PC-9 (cell line): ENCODE data around the gene CAPZA1. TPM values are rescaled to one million over a fixed set of nuclear protein-coding genes. Genes with fewer than 3 reads are reported as not detected.
"Not testable (repeated sequence)": the region's sequence is repeated elsewhere in the genome, so short reads cannot be mapped to it uniquely, and the experiment has no call there.

ENCODE experiments used
- BruUV-seq: library from RNA; stranded (reverse); fragments of 400-500 nt; replicated peaks from 2 replicates; lab custom pipeline; 2021; lab: Mats Ljungman, UMichigan
- CTCF ChIA-PET: fragments of 300-600 bp; sonication (Branson Sonifier 250); formaldehyde crosslinking; loops from one replicate; lab custom pipeline; 2022; ENCODE audit warnings: antibody characterized with exemption; lab: Charles Lee
- POLR2A ChIA-PET: fragments of 300-600 bp; sonication (Branson Sonifier 250); formaldehyde crosslinking; loops from one replicate; lab custom pipeline; 2022; ENCODE audit warnings: antibody characterized with exemption; ENCODE audit not compliant: unreplicated experiment; lab: Charles Lee
- DNase-seq, 2 experiments: peaks; one replicate each; pipeline versions ENCODE4 v3.0.0 to v3.0.0-alpha.2; 2015 to 2022; ENCODE audit warnings: mixed read lengths in 1 of 2
- H2AFZ ChIP-seq: fragments of 200-600 bp; sonication (generic); 2 replicates; pipeline ENCODE4 v1.8.1; 2017; ENCODE audit warnings: antibody characterized with exemption
- H3F3A ChIP-seq: fragments of 200-600 bp; sonication (generic); 2 replicates; pipeline ENCODE4 v1.8.1; 2017; ENCODE audit warnings: antibody characterized with exemption, mild to moderate bottlenecking, low read depth; ENCODE audit not compliant: insufficient read depth
- H3K27ac ChIP-seq: fragments of 200-600 bp; sonication (generic); 2 replicates; pipeline ENCODE4 v1.6.1; 2016; ENCODE audit warnings: mixed run types
- H3K27me3 ChIP-seq: fragments of 200-600 bp; sonication (generic); 2 replicates; pipeline ENCODE4 v1.6.1; 2016; ENCODE audit warnings: low read depth, mixed run types; ENCODE audit not compliant: insufficient read depth
- H3K36me3 ChIP-seq: fragments of 200-600 bp; sonication (generic); 2 replicates; pipeline ENCODE4 v1.6.1; 2016; ENCODE audit warnings: low read depth, mixed run types
- H3K4me1 ChIP-seq: fragments of 200-600 bp; sonication (generic); replicated peaks from 2 replicates; pipeline ENCODE4 v1.6.1; 2016; ENCODE audit warnings: mixed run types; ENCODE audit not compliant: insufficient read depth
- H3K4me2 ChIP-seq: fragments of 200-600 bp; sonication (generic); 2 replicates; pipeline ENCODE4 v1.6.1; 2017; ENCODE audit warnings: mixed run types
- H3K4me3 ChIP-seq: fragments of 200-600 bp; sonication (generic); 2 replicates; pipeline ENCODE4 v1.6.1; 2016; ENCODE audit warnings: mixed run types
- H3K79me2 ChIP-seq: fragments of 200-600 bp; sonication (generic); 2 replicates; pipeline ENCODE4 v1.6.1; 2017; ENCODE audit warnings: low read depth, mixed run types
- H3K9me2 ChIP-seq: fragments of 200-600 bp; sonication (generic); 2 replicates; pipeline ENCODE4 v1.8.1; 2017; ENCODE audit warnings: mild to moderate bottlenecking; ENCODE audit not compliant: insufficient read depth
- H3K9me3 ChIP-seq: fragments of 200-600 bp; sonication (generic); 2 replicates; pipeline ENCODE4 v1.8.1; 2016; ENCODE audit warnings: low read depth; ENCODE audit not compliant: insufficient read depth
- H4K20me1 ChIP-seq: fragments of 200-600 bp; sonication (generic); 2 replicates; pipeline ENCODE4 v1.8.1; 2017; ENCODE audit not compliant: insufficient read depth
- CTCF ChIP-seq: fragments of 200-600 bp; sonication (generic); conservative IDR thresholded peaks from 2 replicates; pipeline ENCODE4 v1.6.1; 2017; ENCODE audit warnings: mixed run types, antibody characterized with exemption, mild to moderate bottlenecking, moderate library complexity
- EZH2 ChIP-seq: fragments of 200-600 bp; sonication (generic); IDR thresholded peaks from 2 replicates; pipeline ENCODE4 v1.8.0; 2017; ENCODE audit warnings: antibody characterized with exemption, low read depth
- intact Hi-C: fragments of 100-400 bp; cut with micrococcal nuclease; formaldehyde crosslinking; loops from one replicate; pipeline ENCODE4 v1.10.0; 2022; ENCODE audit not compliant: unreplicated experiment
- total RNA-seq: library from RNA; stranded (reverse); gene quantifications from 2 replicates; pipeline ENCODE4 v1.2.3, GENCODE V29; 2021

The CAPZA1 gene
- total RNA-seq, 1 experiment from 2014 or later = 145 TPM

GRCh38 chr1:112620377-112620695 lies 704 bp downstream of the CAPZA1 start:
- no peaks in the 10 kb centered on the region for H3K27me3 ChIP-seq
- peaks cover 90% of the 10 kb centered on the region for H3K79me2 ChIP-seq
- H2AFZ ChIP-seq = peak overlapping the region; percentile 88
- intact Hi-C loops = no loop called here
- H3F3A ChIP-seq = peaks cover 17% of the 10 kb centered on the region
- H3K36me3 ChIP-seq = peaks cover 25% of the 10 kb centered on the region
- DNase-seq = no peak
- peak overlapping the region; percentile 98 for H3K4me2 ChIP-seq
- POLR2A ChIA-PET = interaction anchor here (0.6 kb wide), 1 partner anchor 253 kb away, joined by 7 read pairs; no protein-coding TSS in a partner anchor
- no peaks in the 10 kb centered on the region for H3K9me3 ChIP-seq
- H3K4me3 ChIP-seq = peak overlapping the region; percentile 96
- CTCF ChIA-PET = no interaction called here
- TF ChIP-seq EZH2 = no peak
- TF ChIP-seq CTCF = no peak
- H4K20me1 ChIP-seq = peaks cover 44% of the 10 kb centered on the region
- BruUV-seq = no TSS peak
- no peaks in the 10 kb centered on the region for H3K9me2 ChIP-seq
- peaks cover 37% of the 10 kb centered on the region for H3K4me1 ChIP-seq
- peak overlapping the region; percentile 86 for H3K27ac ChIP-seq

GRCh38 chr1:112624493-112624892 lies 4.9 kb downstream of the CAPZA1 start:
- CTCF ChIA-PET, H3K9me3 ChIP-seq, H3K4me3 ChIP-seq, H3K27me3 ChIP-seq, H3K27ac ChIP-seq, BruUV-seq, DNase-seq, intact Hi-C loops, H3K4me2 ChIP-seq, H2AFZ ChIP-seq, POLR2A ChIA-PET, H3K9me2 ChIP-seq: not testable (repeated sequence)
- Histone ChIP-seq H4K20me1 (peaks cover 86% of the 10 kb centered on the region), H3K4me1 (peaks cover 24% of the 10 kb centered on the region), H3F3A (peaks cover 17% of the 10 kb centered on the region), H3K79me2 (peaks cover 100% of the 10 kb centered on the region), H3K36me3 (peaks cover 35% of the 10 kb centered on the region)

GRCh38 chr1:112625696-112626095 lies 6.1 kb downstream of the CAPZA1 start:
- no peak for DNase-seq
- Histone ChIP-seq H3K9me2 (no peaks in the 10 kb centered on the region), H3F3A (peaks cover 8% of the 10 kb centered on the region; the same call in 1 of the 2 replicates), H3K4me2 (no peak overlapping the region), H4K20me1 (peaks cover 90% of the 10 kb centered on the region), H3K27ac (no peak overlapping the region), H3K4me1 (peaks cover 20% of the 10 kb centered on the region), H3K36me3 (peaks cover 32% of the 10 kb centered on the region), H3K79me2 (peaks cover 98% of the 10 kb centered on the region), H3K9me3 (no peaks in the 10 kb centered on the region), H3K4me3 (no peak overlapping the region), H2AFZ (no peak overlapping the region), H3K27me3 (no peaks in the 10 kb centered on the region)
- ChIA-PET POLR2A (no interaction called here), CTCF (no interaction called here)
- intact Hi-C loops = no loop called here
- BruUV-seq = no TSS peak
- TF ChIP-seq EZH2 (no peak), CTCF (no peak)

GRCh38 chr1:112626193-112626592 lies 6.6 kb downstream of the CAPZA1 start:
- intact Hi-C loops = no loop called here
- BruUV-seq = no TSS peak
- H3K9me3 ChIP-seq = no peaks in the 10 kb centered on the region
- H3K4me1 ChIP-seq = peaks cover 15% of the 10 kb centered on the region
- no peak for DNase-seq
- no peak overlapping the region for H2AFZ ChIP-seq
- POLR2A ChIA-PET = no interaction called here
- no peak overlapping the region for H3K4me3 ChIP-seq
- no peak overlapping the region for H3K4me2 ChIP-seq
- TF ChIP-seq EZH2 (no peak), CTCF (no peak)
- H3K9me2 ChIP-seq = no peaks in the 10 kb centered on the region
- H3K36me3 ChIP-seq = peaks cover 33% of the 10 kb centered on the region
- peaks cover 90% of the 10 kb centered on the region for H4K20me1 ChIP-seq
- 0 out of 2 replicates have a peak, but pooled peaks cover 4% of the 10 kb centered on the region for H3F3A ChIP-seq
- H3K27me3 ChIP-seq = no peaks in the 10 kb centered on the region
- no peak overlapping the region for H3K27ac ChIP-seq
- peaks cover 98% of the 10 kb centered on the region for H3K79me2 ChIP-seq
- CTCF ChIA-PET = no interaction called here
